Endothelial cell of umbilical vein (primary cell): ENCODE data around the gene MLLT6. TPM values are rescaled to one million over a fixed set of nuclear protein-coding genes. Genes with fewer than 3 reads are reported as not detected.

ENCODE experiments used
- BruUV-seq: library from RNA; stranded (reverse); fragments of 400-500 nt; replicated peaks from 2 replicates; lab custom pipeline; 2021; lab: Mats Ljungman, UMichigan
- CTCF ChIA-PET: fragments of 300-600, 350-600 bp; sonication (Branson Sonifier 250); formaldehyde crosslinking; loops from one replicate; lab custom pipeline; 2021; ENCODE audit warnings: antibody characterized with exemption, inconsistent platforms; lab: Charles Lee
- POLR2A ChIA-PET: fragments of 300-600, 350-600 bp; sonication (Branson Sonifier 250); formaldehyde crosslinking; loops from one replicate; lab custom pipeline; 2021; ENCODE audit warnings: antibody characterized with exemption, inconsistent platforms; lab: Charles Lee
- DNase-seq: peaks from one replicate; pipeline ENCODE4 v3.0.0-alpha.2; 2011; ENCODE audit warnings: low read depth, low spot score
- FAIRE-seq: peaks from 2 replicates; lab custom pipeline; 2011; peaks lifted over from hg19 to GRCh38; lab: Jason Lieb, UNC
- H2AFZ ChIP-seq: 2 replicates; pipeline ENCODE4 v1.6.0; 2012; ENCODE audit warnings: low read depth, low read length, control low read depth, inconsistent platforms
- H3K27ac ChIP-seq: 2 replicates; pipeline ENCODE4 v1.5.1; 2011; ENCODE audit warnings: low read depth, mild to moderate bottlenecking, control low read depth, low read length, moderate library complexity; ENCODE audit not compliant: insufficient read depth
- H3K27me3 ChIP-seq, 2 experiments: 2 replicates each; pipeline versions ENCODE4 v1.6.0 to v1.6.1; 2011; ENCODE audit warnings: low read length in 2 of 2, mixed read lengths in 1 of 2; ENCODE audit not compliant: control insufficient read depth in 2 of 2, insufficient read depth in 2 of 2
- H3K36me3 ChIP-seq, 2 experiments: 2 replicates in 1 of 2; 3 replicates in 1 of 2; pipeline ENCODE4 v1.5.1; 2011; ENCODE audit warnings: low read length in 2 of 2, mild to moderate bottlenecking in 1 of 2, moderate library complexity in 1 of 2; ENCODE audit not compliant: control insufficient read depth in 2 of 2, insufficient read depth in 2 of 2; ENCODE audit errors: extremely low read depth in 1 of 2
- H3K4me1 ChIP-seq: 3 replicates; pipeline ENCODE4 v1.5.1; 2011; ENCODE audit warnings: mild to moderate bottlenecking, low read length; ENCODE audit not compliant: control insufficient read depth, insufficient read depth; ENCODE audit errors: extremely low read depth
- H3K4me2 ChIP-seq: 2 replicates; pipeline ENCODE4 v1.6.1; 2011; ENCODE audit warnings: low read length, control low read depth, mixed read lengths; ENCODE audit not compliant: insufficient read depth
- H3K4me3 ChIP-seq, 3 experiments: fragments of 200-600 bp in 1 of 3; sonication (generic), shearing (Covaris generic) in 1 of 3; replicated peaks in 1 of 3; 2 replicates each; pipeline ENCODE4 v1.5.1; 2011 to 2016; ENCODE audit warnings: control low read depth in 3 of 3, low read length in 3 of 3, mild to moderate bottlenecking in 2 of 3, inconsistent platforms in 1 of 3, low read depth in 1 of 3, moderate library complexity in 1 of 3; ENCODE audit not compliant: insufficient read depth in 1 of 3
- H3K79me2 ChIP-seq: 2 replicates; pipeline ENCODE4 v1.6.0; 2012; ENCODE audit warnings: low read length, inconsistent platforms; ENCODE audit not compliant: control insufficient read depth, insufficient read depth
- H3K9ac ChIP-seq: replicated peaks from 2 replicates; pipeline ENCODE3; 2011; ENCODE audit warnings: low read length, control low read depth; ENCODE audit not compliant: insufficient read depth; ENCODE audit errors: extremely low read depth
- H3K9me1 ChIP-seq: replicated peaks from 3 replicates; pipeline ENCODE4 v1.6.0; 2011; ENCODE audit warnings: mild to moderate bottlenecking, low read length; ENCODE audit not compliant: control insufficient read depth, insufficient read depth; ENCODE audit errors: extremely low read depth
- H3K9me3 ChIP-seq: replicated peaks from 2 replicates; pipeline ENCODE4 v1.5.1; 2012; ENCODE audit warnings: low read length, inconsistent platforms; ENCODE audit not compliant: control insufficient read depth, insufficient read depth
- H4K20me1 ChIP-seq: replicated peaks from 2 replicates; pipeline ENCODE3; 2011; ENCODE audit warnings: mild to moderate bottlenecking, low read length; ENCODE audit not compliant: control insufficient read depth, insufficient read depth; ENCODE audit errors: extremely low read depth
- FOS ChIP-seq: IDR thresholded peaks from 2 replicates; pipeline ENCODE4 v1.6.1; 2011; ENCODE audit warnings: mild to moderate bottlenecking, low read length, moderate library complexity, borderline replicate concordance; ENCODE audit not compliant: insufficient read depth
- JUN ChIP-seq: IDR thresholded peaks from 2 replicates; pipeline ENCODE4 v1.6.1; 2011; ENCODE audit warnings: borderline replicate concordance, low read depth; ENCODE audit not compliant: insufficient read length, insufficient read depth
- MAX ChIP-seq: IDR thresholded peaks from 2 replicates; pipeline ENCODE4 v1.6.1; 2011; ENCODE audit not compliant: insufficient read depth, insufficient read length
- MYC ChIP-seq: IDR thresholded peaks from one replicate; pipeline ENCODE4 v1.6.1; 2011; ENCODE audit warnings: mild to moderate bottlenecking, low read depth, low read length
- POLR2A ChIP-seq: IDR thresholded peaks from 2 replicates; pipeline ENCODE4 v1.6.1; 2012; ENCODE audit warnings: low read depth, mild to moderate bottlenecking, control low read depth, low read length
- POLR2AphosphoS5 ChIP-seq: IDR thresholded peaks from 2 replicates; pipeline ENCODE4 v1.6.1; 2012; ENCODE audit warnings: low read depth, mild to moderate bottlenecking, control low read depth, low read length, moderate library complexity; ENCODE audit not compliant: insufficient read depth
- dilution Hi-C: fragments of 300-500 bp; cut with MboI; formaldehyde crosslinking; loops from one replicate; pipeline ENCODE4 v1.15.0; 2019; ENCODE audit warnings: low sequenced_read_pairs; ENCODE audit not compliant: extremely low pct_ligation_motif_present
- intact Hi-C: fragments of 100-400 bp; cut with micrococcal nuclease; formaldehyde crosslinking; loops from one replicate; pipeline ENCODE4 v1.10.0; 2022
- polyA plus RNA-seq, 4 experiments: library from polyadenylated mRNA; depleted of rRNA in 3 of 4; stranded (reverse) in 3 of 4; unstranded in 1 of 4; fragments of >200 nt; gene quantifications; 2 replicates each; pipeline versions ENCODE4 v1.2.1 to v1.2.3, GENCODE V29; 2011 to 2012; ENCODE audit warnings: missing spikeins in 1 of 4
- total RNA-seq: library from RNA; stranded (reverse); gene quantifications from 2 replicates; pipeline ENCODE4 v1.2.3, GENCODE V29; 2021

Gene MLLT6
- total and polyA plus RNA-seq, 2 donors (not counting 3 experiments of a cell fraction or from before 2014, with no cell fraction given), result 32.1 to 85.4 TPM

- Histone ChIP-seq H3K9ac (no peak overlapping the region), H4K20me1 (no peaks in the 10 kb centered on the region), H3K9me1 (no peaks in the 10 kb centered on the region), H3K27ac (no peak overlapping the region), H2AFZ (no peak overlapping the region), H3K27me3 (no peaks in the 10 kb centered on the region), H3K79me2 (peaks cover 3% of the 10 kb centered on the region), H3K36me3 (peaks cover 2 to 13% of the 10 kb centered on the region in 2 experiments), H3K4me2 (peak overlapping the region; percentile 11), H3K9me3 (no peaks in the 10 kb centered on the region), H3K4me1 (peaks cover 27% of the 10 kb centered on the region), H3K4me3 (no peak overlapping the region)
- no peak for TF ChIP-seq POLR2AphosphoS5
- TF ChIP-seq JUN, result no peak
- no peak for TF ChIP-seq MYC
- TF ChIP-seq FOS, result no peak
- no peak for TF ChIP-seq MAX
- TF ChIP-seq POLR2A, result peak; percentile 63
- DNase-seq (no peak), FAIRE-seq (no peak)
- ChIA-PET POLR2A (interaction anchor here (0.6 to 1.1 kb wide), 2 partner anchors 55 to 691 kb away, joined by 3 to 12 read pairs; no protein-coding TSS in a partner anchor), CTCF (interaction anchor here (0.9 to 2.7 kb wide), 14 partner anchors 9 to 422 kb away, joined by 3 to 39 read pairs (median 4); partner anchors contain the start of gene EPOP)
- no TSS peak for BruUV-seq
- dilution Hi-C loops, result no loop called here
- intact Hi-C loops, result no loop called here
Measured at GRCh38 chr17:38731526-38732294, 26.6 kb downstream of the MLLT6 start.
